GM10847 (cell line): ENCODE results near the gene SPATS2.

Source experiments
- POLR2A ChIP-seq: IDR thresholded peaks from 2 replicates; pipeline ENCODE4 v1.6.1; 2011; ENCODE audit not compliant: insufficient read length; ENCODE audit errors: extremely low read depth

The SPATS2 gene

GRCh38 chr12:49345051-49345824 lies 22.0 kb upstream of the SPATS2 start:
- no peak for TF ChIP-seq POLR2A

- no peak for TF ChIP-seq POLR2A
These were observed 21.2 kb upstream of the SPATS2 start for GRCh38 chr12:49345825-49346658.

- TF ChIP-seq POLR2A: no peak
These were observed 20.5 kb upstream of the SPATS2 start, which contains the start of gene DNAJC22 for GRCh38 chr12:49346659-49347310. Gene DNAJC22, plus strand, starts transcription at chr12:49346888. Its CDS starts 1,985 bp downstream, at chr12:49348873.

- no peak for TF ChIP-seq POLR2A
These were observed 19.7 kb upstream of the SPATS2 start for GRCh38 chr12:49347311-49348193.

GRCh38 chr12:49348781-49349180 lies 18.5 kb upstream of the SPATS2 start:
- no peak for TF ChIP-seq POLR2A

GRCh38 chr12:49349266-49349665 lies 18.0 kb upstream of the SPATS2 start:
- TF ChIP-seq POLR2A: no peak

GRCh38 chr12:49352351-49352750 lies 14.9 kb upstream of the SPATS2 start:
- TF ChIP-seq POLR2A: no peak

GRCh38 chr12:49355913-49356312 lies 11.3 kb upstream of the SPATS2 start:
- no peak for TF ChIP-seq POLR2A

GRCh38 chr12:49357103-49357678 lies 10.1 kb upstream of the SPATS2 start:
- TF ChIP-seq POLR2A: no peak

- no peak for TF ChIP-seq POLR2A
These were observed 8.7 kb upstream of the SPATS2 start for GRCh38 chr12:49358483-49359141.

GRCh38 chr12:49359671-49360070 lies 7.6 kb upstream of the SPATS2 start:
- no peak for TF ChIP-seq POLR2A

GRCh38 chr12:49362077-49362476 lies 5.2 kb upstream of the SPATS2 start:
- TF ChIP-seq POLR2A: no peak

GRCh38 chr12:49364989-49365388 lies 2.3 kb upstream of the SPATS2 start:
- TF ChIP-seq POLR2A: no peak

GRCh38 chr12:49365542-49365941 lies 1.7 kb upstream of the SPATS2 start:
- no peak for TF ChIP-seq POLR2A
